Measurements from ENCODE around the gene CHAD.

Gene CHAD, protein sequence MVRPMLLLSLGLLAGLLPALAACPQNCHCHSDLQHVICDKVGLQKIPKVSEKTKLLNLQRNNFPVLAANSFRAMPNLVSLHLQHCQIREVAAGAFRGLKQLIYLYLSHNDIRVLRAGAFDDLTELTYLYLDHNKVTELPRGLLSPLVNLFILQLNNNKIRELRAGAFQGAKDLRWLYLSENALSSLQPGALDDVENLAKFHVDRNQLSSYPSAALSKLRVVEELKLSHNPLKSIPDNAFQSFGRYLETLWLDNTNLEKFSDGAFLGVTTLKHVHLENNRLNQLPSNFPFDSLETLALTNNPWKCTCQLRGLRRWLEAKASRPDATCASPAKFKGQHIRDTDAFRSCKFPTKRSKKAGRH

GRCh38 chr17:50468304-50469207 lies at the start of gene CHAD:
Gene CHAD, minus strand, starts transcription at chr17:50468880. Its CDS starts 67 bp downstream, at chr17:50468813.
- no peak for DNase-seq

DNA sequence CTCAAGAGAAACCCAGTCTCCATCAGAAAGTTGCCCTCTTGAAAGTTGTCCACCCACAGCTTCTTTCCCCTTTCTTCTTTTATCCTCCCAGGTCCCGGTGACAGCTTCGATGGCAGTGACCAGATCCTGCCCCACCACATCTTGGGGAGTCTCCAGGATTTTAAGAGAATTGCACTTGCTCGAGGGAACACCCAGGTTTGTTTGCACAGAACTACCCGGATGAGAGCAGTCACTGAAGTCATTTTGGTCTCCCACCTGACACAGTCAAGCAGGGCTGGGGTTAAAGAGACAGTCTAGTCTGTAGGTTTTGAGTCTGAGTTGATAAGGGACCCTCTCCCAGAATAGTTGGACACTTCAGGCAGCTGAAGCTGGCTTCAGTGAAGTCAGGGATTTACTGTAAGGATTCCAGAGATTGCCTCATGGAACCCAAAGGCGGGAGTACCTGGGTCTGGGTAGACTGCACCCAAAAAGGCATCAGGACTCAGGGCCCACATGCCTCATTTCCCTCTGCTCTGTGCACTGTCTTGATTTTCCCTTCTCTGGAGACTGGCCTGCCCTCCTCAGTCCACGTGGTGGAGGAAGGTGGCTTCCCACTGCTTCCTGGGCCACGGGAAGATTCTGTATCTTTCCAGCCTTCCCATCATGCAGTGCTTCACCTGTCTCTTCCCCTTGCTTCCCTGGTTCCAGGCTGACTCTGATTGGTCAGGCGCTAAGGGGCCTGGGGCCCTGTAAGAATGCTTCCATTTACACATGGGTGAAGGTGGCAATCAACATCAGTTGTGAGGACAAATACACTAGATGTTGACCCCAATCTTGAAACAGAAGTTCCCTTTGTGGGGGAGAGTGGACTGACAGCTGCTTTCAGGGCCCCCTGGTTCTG lies 49.1 kb upstream of the CHAD start:
- DNase-seq: no peak

GRCh38 chr17:50517011-50517410 lies 48.3 kb upstream of the CHAD start:
- no peak for DNase-seq

DNA sequence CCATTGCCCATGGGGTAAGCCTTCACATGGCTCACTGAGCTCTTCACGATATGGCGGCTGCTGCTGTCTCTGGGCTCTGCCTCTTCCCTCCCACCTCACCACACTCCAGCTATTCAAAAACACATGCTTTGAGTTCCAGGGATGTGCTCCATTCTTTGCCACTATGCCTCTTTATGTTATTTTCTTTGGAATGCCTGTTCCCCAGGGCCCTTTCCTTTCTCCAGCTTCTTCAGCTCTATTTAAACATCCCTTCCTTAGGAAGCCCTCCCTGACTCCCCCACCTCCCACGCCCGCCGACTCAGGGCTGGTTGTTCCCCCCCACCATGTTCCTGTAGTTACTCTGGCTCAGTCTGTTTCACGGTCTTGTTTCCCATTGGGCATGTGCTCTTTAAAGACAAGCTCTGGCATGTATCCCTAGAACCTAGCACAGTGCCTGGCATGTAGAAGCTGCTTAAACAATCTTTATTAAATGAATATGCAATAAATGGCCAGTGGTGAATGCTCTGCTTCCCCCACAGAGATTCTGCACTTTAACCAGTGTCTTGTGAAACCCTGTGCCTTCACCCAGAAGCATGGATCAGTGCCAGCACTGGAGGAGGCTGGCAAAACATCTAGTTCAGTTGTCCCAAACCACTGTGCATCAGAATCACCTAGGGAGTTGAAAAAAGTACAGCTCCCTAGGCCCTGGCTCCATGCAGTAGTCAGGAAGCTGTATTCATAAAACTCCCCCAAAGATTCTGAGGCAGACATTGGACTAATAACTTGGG lies 46.4 kb upstream of the CHAD start:
- DNase-seq: no peak

- DNase-seq: no peak
Observed at GRCh38 chr17:50514388-50514787, 45.7 kb upstream of the CHAD start.

DNA sequence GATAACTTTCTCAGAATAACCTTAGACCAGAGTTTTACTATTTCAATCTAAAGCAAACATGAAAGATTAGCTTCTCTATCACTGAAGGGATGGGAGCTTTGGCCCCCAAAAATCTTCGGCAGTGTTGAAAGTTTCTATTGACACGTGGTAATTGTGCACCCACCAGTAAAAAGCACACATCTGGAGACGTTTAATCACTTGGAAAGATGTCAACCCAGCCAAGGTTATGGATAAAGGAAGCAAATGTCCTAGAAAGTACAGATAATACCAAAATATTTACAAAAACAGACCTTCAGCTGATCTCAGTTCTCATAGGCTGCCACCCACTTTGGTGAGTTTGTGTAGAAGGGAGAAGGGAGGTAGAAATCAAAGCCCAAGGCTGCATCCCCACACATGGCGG lies 44.8 kb upstream of the CHAD start:
- DNase-seq: no peak

GRCh38 chr17:50511058-50511457 lies 42.4 kb upstream of the CHAD start:
- no peak for DNase-seq

- no peak for DNase-seq
Observed at GRCh38 chr17:50508573-50509460, 40.1 kb upstream of the CHAD start.

DNA sequence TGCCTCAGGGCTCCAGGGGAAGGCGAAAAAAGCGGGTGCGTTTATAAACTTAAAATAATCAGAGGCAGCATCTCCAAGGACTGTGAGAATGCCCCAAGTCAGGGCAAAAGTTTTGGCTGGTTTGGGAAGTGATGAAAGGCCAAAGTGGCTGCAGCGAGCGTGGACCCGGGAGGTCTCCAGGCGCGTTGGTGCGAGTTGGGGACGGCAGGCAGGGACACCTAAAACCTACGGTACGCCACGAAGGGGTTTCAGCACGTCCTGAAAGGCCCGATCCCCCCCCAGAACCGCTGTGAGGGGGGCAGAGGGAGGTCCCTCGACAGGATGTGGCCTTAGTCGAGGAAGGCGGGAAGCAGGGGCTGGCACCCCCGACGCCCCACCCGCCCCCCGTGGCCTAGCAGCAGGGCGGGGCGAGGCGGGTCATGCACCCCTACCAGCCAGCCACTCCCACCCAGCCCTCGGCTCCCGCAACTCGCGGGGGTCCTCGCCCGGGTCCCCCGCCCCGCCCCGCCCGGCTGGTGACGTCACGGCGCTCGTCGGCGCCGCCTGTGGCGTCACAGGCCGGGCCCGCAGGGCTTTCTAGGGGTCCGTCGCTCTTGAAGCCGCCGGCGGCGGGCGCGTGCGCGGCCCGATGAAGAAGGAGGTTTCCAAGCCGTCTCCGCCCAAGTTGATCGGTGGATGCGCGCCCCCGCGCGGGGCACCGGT lies 39.3 kb upstream of the CHAD start, which contains the start of gene MYCBPAP:
TSS of gene MYCBPAP (plus strand) at position 569 of the 702 bp plus-strand sequence. CDS start 236 bp downstream, outside the sequence.
- DNase-seq: peak; percentile 33

GRCh38 chr17:50506298-50506697 lies 37.6 kb upstream of the CHAD start:
- no peak for DNase-seq

DNA sequence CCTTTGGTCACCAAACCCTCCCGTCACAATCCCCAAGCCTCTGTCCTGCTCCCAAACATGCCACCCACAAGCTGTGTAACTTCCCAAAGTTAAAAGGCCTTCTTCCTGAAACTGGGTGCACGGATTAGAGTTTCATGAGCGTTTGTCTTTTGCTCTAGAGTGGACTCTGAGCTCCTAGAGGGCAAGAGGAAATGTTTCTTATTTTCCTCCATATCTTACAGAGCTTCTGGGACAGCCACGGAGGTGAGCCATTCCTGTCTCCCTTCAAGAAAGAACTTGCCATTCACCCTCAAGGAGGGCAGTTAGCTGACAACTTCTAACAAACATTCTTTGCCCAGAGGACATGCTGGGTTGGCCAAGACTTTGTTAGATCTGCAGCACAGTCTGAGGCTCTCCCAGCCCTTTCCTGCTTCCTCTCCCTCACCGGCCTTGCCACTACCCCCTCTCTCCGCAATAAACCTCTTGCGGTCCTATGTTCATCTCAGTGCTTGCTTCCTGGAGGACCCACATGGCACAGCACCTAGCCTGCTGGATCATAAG lies 37.0 kb upstream of the CHAD start:
- DNase-seq: no peak

DNA sequence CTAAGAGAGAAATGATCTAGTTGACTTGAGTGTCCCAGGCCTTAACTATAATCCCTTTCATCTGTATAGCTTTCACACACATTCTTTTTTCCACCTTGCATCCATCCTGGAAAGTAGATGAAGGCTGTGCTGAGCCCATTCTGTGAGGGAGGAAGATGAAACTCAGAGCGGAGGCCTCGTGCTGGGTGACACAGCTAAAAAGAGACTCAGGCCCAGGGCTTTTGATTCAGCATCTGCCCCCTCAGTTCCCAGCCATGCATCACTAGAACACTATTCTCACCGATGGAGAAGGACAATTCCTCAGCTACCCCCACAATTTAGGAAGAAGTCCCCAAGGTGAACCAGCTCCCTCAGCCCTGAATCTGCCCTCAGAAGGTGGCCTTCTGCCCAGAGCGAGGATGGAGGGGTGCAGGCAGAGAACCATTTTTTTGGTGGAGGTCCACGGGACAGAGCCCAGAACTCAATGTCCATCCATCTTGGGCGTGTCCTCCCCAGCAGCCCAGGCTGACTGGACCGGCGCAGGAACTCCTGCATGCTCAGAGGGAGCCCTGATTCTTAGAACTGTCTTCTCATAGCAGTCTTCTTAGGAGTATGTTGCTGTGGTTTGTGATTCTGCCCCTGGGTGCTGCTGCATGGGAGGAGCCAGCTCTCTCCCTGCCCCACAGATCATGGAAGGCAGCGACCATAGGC lies 33.8 kb upstream of the CHAD start:
- no peak for DNase-seq

DNA sequence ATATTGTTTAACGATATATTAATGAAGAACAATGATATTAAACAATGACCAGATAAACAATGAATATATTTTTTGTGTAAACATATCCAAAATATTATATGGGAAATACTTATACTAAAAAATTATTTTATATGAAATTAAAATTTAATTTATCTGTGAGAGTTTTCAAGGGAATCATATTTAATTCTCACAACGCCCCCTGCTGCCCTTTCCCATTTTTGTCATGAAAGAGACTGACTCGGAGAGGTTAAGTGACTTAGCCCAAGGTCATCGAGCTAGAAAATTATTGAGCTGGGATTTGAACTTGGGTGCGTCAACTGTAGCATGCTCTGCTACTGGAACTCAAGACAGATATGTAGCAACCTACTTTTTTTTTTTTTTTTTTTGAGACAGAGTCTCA lies 32.4 kb upstream of the CHAD start:
- no peak for DNase-seq

GRCh38 chr17:50499721-50500120 lies 31.0 kb upstream of the CHAD start:
- no peak for DNase-seq

DNA sequence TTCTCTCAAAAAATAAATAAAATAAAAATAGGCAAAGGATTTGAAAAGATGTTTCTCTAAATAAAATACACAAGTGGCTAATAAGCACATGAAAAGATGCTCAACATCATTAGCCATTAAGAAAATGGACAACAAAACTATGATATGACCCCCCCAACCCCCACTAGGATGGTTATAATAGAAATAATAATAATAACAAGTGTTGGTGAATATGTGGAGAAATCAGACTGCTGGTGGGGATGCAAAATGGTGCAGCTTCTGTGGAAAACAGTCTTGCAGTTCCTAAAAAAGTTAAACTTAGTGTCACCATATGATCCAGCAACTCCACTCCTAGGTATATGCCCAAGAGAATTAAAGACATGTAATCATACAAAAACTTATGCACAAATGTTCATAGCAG lies 30.6 kb upstream of the CHAD start:
- DNase-seq: no peak

DNA sequence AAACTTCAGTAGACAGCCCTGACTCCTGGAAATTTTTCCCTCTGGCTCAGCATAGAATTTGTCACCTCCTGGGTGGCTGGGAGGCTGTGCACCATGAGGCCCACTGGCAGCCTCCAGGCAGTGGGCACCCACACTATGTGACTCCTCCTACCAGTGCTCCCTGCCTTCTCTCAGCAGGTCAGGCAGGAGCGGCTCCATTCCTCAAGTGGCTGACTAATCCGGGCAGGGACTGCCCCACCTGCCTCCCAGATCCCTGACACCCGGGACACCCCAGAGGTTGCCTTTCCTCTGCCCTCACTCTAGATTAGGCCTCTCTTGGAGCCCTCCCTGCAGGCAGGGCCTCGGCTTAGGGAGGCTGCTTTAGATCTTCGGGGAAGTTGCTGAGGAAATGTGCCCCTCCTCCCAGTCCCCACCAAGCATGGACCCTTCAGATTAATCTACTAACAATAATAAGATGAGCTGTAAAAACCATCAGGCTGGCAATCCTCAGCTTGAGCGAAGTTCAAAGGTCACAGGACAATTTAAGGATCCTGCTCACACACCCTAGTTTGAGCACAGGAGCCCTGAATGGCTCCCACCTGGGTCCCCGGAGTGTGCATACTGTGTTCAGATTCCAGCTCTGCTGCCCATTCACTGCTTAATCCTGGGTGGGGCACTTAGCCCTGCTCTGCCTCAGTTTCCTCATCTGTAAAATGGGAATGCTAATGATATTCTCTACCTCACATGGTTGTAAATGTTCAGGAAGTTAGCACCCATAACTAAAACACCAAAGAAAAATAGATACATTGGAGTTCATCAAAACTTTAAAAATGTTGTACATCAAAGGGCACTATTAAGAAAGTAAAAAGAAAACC lies 29.6 kb upstream of the CHAD start:
- no peak for DNase-seq

GRCh38 chr17:50495918-50496317 lies 27.2 kb upstream of the CHAD start:
- no peak for DNase-seq

DNA sequence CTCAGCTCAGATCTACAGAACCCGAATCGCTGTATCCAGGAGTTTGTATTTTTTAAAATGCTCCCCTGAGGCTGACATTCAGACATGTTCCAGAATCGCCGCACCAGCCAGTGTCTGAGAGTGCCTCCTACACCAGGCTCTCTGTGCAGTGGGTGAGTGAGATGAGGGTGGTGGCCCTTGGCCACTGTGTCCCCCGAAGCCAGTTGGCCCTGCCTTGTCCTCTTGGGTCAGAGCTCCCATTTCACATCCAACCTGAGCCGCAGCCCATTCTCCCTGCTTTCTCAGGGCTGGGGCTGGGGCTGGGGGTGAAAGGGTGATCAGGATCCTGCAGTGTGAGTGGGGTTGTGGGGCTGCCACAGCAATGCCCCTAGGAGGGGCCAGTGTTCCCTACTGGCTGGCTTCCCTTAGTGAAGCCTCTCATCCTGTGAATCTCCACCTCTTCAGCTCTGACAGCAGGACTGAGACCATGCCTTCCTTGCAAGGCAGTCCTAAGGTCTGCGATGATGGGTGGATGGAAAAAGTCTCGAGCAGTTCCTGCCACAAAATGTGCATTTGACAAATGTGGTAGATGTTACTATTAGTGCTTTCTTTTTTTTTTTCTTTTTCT lies 26.6 kb upstream of the CHAD start:
- DNase-seq: no peak

All from GOT3 (cell line).